KOPT-K1 (cell line): ENCODE results near the gene PPP1R3E.

Source experiments
- H3K27ac ChIP-seq: fragments of 200-600 bp; sonication (generic); 2 replicates; pipeline ENCODE4 v1.5.1; 2016; ENCODE audit warnings: antibody characterized with exemption, mild to moderate bottlenecking, low read depth, low read length; ENCODE audit not compliant: poor library complexity, severe bottlenecking
- H3K36me3 ChIP-seq: fragments of 200-600 bp; sonication (generic); 2 replicates; pipeline ENCODE4 v1.5.1; 2017; ENCODE audit warnings: antibody characterized with exemption, mild to moderate bottlenecking, low read length, moderate library complexity; ENCODE audit not compliant: insufficient read depth
- H3K9me3 ChIP-seq: fragments of 200-600 bp; sonication (generic); 2 replicates; pipeline ENCODE4 v1.5.1; 2017; ENCODE audit warnings: antibody characterized with exemption, low read length, mild to moderate bottlenecking; ENCODE audit not compliant: insufficient read depth, poor library complexity, severe bottlenecking

PPP1R3E gene

DNA sequence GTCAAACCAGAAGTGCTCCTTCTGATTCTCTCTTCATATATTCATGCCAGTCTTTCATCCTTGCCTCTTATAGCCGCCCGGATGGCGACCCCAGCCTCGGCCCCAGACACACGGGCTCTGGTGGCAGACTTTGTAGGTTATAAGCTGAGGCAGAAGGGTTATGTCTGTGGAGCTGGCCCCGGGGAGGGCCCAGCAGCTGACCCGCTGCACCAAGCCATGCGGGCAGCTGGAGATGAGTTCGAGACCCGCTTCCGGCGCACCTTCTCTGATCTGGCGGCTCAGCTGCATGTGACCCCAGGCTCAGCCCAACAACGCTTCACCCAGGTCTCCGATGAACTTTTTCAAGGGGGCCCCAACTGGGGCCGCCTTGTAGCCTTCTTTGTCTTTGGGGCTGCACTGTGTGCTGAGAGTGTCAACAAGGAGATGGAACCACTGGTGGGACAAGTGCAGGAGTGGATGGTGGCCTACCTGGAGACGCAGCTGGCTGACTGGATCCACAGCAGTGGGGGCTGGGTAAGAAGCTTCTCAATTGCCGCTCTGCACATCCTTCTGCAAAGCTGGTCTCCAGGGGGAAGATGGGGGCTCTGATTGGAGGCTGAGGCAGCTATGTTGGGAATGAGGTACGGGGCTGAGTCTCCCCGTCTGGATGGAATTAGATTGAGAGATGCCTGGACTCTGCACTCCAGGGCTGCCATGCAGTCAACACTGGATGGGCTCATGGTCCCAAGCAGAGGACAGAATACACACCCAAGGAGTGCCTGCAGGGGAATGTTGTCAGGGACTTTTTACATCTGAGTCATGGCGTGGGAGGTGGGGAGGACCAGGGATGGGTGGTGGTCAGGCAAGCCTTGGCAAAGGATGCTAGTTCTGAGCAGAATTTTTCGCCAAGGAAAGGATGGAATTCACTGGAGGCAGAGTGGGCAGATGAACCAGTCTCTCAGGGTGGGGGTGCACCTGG is 5.3 kb upstream of the PPP1R3E start:
- H3K27ac ChIP-seq, result no peak overlapping the region
- no peaks in the 10 kb centered on the region for H3K9me3 ChIP-seq
- no peaks in the 10 kb centered on the region for H3K36me3 ChIP-seq

DNA sequence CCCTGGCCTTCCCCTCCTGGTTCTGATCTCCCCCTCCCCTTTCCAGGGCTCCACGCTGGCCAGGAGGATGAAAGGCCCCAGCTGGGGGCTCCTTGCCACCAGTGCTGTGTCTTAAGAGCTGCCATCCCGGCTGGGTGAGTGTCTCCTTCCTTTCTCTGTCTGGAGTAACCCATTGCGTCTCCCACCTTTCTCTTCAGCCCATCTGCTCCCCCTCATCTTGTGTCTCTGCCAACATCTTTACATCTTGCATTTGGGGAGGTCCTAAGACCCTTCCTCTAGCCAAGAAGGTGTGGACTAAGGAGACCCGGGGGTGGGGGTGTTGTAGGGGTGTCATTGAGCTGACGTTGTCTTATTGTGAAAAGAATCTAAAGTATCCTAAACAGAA is 4.5 kb upstream of the PPP1R3E start:
- no peaks in the 10 kb centered on the region for H3K9me3 ChIP-seq
- H3K27ac ChIP-seq, result no peak overlapping the region
- H3K36me3 ChIP-seq, result no peaks in the 10 kb centered on the region

DNA sequence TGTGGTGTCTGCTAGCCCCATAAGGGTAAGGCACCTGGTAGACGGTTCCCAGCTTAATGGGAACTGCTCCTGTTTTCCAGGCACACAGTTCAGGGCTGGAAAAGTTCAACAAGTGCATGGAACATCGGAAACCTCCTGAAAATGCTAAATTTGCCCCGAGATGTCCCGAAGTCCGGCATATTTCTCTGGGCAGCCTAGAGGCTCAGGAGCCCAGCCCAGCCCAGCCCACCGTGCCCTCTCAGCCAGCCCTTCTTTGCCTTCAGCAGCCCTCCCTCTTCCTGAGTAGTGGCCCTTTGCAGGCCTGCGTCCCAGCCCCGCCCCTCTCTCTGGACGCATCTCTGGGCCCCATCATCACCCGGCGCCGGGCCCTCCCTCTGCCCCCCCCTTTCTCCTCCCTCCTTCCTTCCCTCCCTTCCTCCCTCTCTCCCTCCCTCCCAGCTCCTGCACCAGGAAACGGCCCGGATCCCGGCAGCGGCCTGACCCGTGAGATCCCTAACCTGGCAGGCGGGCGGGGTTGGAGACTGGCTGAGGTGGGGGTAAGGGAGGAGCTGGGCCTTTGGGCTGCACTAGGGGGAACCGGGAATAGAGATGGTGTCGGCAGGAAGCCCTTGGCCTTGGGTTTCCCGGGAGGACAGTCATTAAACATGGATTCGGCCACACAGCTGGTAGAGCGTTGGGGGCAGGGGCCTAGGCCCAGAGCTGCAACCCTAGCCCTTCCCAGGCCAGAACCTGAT is 3.9 kb upstream of the PPP1R3E start, which contains the start of gene BCL2L2:
TSS of gene BCL2L2 (plus strand) at position 422 of the 734 bp plus-strand sequence. CDS start 935 bp downstream, outside the sequence.
- H3K27ac ChIP-seq, result no peak within 1 kb of the TSS

DNA sequence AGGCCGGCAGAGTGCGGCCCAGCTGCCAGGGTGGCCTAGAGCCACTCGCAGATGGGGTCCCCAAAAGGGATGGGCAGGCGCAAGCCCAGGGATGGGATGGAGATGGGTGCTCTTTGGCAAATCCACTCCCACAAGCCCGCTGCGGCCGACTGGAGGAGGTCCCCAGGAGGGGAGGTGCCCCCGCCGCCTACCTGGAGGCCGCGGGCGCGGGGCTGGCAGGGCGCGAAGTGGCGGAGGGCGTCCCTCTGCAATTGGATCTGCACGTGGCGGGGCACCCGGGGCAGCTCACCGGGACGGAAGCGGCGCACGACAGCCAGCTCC is 730 bp downstream of the PPP1R3E start:
- Histone ChIP-seq H3K36me3 (peaks cover 28% of the 10 kb centered on the region), H3K9me3 (no peaks in the 10 kb centered on the region), H3K27ac (peak overlapping the region; percentile 82)

More for the DNA sequence above, 3.9 kb upstream of the PPP1R3E start, which contains the start of gene BCL2L2:
- no peaks in the 10 kb centered on the region for H3K36me3 ChIP-seq
- no peaks in the 10 kb centered on the region for H3K9me3 ChIP-seq

DNA sequence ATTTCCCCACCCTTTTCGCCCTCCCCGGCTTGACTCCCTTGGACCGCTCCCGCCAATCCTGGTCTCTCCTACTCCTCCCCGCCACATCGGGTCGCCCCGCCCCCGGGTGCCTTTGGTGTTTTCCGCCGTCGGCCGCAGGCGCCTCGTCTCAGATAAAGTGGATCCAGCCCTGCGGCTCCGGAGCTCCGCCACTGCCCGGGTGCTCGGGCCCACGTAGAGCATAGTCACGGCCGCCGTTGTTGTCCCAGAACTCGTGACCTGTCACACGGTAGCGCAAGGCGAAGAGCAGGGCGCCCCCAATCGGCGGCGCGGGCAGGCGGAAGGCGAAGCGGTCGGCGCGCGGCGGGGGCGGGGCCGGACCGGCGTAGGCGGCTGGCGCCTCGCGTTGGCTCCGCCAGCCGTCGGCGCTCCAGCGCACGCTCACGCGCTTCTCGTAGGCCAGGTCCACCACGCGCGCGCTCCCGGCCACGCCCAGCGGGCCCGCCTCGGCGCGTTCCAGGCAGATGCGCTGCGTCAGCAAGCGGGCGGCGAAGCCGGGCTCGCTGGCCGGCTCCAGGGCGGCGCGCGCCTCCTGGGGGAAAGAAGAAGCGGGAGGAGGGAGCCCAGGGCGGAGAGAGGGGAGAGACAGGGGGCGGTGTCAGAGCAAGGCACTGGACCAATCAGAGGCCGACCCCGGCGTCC is 1.2 kb downstream of the PPP1R3E start:
- H3K9me3 ChIP-seq, result no peaks in the 10 kb centered on the region
- H3K36me3 ChIP-seq, result peaks cover 32% of the 10 kb centered on the region
- peak overlapping the region; percentile 82 for H3K27ac ChIP-seq

DNA sequence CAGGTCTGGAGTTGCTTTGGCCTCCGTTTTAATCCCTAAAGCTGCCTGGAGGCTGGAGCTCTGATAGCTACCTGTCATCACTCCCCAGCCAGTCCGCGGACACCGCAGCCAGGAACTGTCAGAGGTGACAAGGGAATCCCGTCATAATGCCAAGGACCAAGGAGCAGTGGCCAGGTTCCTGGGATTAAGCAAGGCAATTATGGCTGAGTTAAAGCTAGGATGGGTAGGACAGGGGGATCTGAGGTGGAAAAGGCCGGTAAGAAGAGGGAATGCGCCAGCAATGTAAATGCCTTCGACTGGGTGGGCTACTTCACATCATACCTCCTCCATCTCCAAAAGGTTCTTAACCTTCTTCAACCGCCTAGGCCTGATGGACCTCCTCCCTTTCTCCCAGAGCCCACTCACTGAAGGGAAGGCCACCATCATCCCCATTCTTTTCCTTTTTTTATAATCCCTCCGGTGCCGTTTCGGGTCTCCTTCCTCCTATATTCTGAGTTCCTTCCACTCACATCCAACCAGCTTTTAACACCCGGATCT is 1.9 kb downstream of the PPP1R3E start:
- no peaks in the 10 kb centered on the region for H3K9me3 ChIP-seq
- peaks cover 35% of the 10 kb centered on the region for H3K36me3 ChIP-seq
- H3K27ac ChIP-seq, result peak overlapping the region; percentile 82

DNA sequence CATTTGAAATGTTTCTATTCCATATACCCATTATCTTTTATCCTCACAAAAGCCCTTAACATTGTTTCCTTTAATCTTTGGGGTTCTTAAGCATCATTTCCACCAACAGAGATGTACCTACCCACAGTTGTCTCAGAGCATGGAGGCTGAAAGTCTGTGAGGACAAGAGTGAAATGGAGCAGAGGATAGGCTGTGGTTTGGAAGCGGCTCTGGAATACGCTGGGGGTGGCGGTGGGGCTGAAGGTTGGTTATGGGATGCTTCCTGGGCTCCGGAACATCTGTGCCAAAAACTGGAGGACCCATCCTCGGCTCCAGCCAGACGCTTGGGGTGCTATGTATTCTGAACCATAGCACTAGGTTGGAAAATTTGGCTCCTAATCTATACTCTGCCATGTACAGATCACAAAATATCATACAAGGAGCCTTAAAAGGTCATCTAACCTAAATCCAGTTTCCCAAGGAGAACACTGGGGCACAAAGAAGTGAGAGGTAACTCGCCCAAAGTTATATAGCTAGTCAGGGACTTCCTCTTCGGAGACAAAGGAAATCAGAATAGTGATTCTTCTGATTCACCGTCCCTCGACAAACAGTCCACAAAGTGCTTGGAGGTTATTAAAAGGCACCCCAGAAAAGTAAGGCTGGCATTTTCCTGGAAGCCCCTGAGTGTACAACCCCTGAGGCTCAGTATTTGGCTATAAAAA is 2.5 kb downstream of the PPP1R3E start:
- no peaks in the 10 kb centered on the region for H3K9me3 ChIP-seq
- peaks cover 35% of the 10 kb centered on the region for H3K36me3 ChIP-seq
- H3K27ac ChIP-seq, result peak overlapping the region; percentile 82

DNA sequence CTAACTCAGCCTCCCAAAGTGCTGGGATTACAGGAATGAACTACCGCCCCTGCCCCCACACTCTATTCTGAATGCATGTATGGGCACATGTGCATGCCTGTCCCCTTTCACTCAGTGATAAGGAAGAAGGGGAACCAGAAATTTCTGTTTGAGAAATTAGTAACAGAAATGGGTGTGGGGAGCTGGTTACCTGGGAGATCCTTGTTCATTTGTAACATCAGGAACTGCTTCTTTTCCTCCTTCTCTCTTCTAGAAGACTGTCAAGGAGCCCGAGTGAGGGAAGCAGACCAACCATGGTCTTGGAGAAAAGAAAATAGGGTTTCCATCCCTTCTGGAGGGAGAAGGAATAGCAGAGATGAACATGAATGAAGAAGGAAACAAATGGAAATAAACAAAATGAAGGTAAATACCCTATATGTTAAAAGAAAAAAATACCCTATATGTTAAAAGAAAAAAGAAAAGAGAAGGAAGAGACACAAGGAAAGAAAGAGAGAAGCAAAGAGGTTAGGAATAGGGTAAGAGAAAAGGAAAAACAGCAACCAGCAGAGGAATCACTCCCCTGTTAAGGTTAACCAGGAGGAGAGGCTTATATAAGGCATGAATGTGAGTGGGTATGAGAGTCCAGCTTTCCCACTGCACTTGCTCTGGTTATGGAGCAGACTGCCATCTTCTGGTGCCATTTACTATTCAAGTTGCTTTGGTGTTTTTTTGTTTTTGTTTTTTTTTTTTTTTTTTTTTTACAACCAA is 3.3 kb downstream of the PPP1R3E start:
- peaks cover 35% of the 10 kb centered on the region for H3K36me3 ChIP-seq
- no peak overlapping the region for H3K27ac ChIP-seq
- H3K9me3 ChIP-seq, result no peaks in the 10 kb centered on the region

DNA sequence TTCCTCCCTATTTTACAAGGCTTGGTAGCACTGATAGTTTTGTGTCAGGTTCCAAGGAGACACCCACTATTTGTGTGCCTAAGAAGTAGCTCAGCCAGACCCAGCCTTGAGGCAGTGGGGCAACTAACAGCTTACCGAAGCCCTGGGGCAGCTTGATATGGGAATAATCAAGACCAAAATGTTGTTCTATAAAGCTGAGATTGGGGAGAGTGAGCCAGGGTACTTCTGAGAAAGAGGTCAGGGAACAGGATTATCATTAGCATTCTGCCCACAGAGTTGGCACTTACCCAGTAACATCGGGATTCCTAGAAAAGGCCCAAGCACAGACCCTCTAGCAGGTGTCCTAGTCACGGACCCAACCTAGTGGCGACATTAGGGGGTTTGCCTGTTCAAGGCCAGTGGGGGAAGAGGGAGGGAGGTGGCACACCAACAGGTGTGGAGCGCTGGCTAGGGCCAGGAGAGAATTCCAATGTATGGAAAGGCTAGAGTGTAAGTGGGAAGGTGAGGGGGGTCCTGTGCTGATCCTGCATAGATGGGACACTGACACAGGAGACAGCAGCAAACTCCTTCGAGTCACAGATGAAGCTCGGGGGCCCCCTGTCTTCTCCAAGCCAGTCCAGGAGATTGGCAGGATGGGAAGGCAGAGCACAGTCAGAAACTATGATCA is 4.9 kb downstream of the PPP1R3E start:
- Histone ChIP-seq H3K36me3 (peaks cover 35% of the 10 kb centered on the region), H3K27ac (no peak overlapping the region), H3K9me3 (no peaks in the 10 kb centered on the region)

DNA sequence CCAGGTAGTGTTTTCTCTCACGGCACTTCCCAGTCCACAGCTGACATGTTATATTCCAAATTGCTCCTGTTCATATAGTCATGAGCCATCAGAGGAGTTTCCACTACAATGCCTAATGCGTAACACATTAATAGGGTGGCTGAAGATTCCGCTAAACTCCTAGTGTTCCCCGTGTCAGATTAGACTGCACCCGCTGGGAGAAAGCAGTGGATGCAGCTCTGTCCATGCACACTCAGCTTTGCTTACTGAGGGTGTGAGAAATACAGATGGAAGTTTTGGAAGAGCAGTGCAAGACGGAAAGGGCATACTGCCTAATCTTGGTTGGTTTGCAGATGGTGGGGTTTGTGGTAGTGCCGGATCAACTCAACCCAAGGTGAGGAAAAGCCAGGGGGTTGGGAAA is 5.6 kb downstream of the PPP1R3E start:
- Histone ChIP-seq H3K9me3 (no peaks in the 10 kb centered on the region), H3K36me3 (peaks cover 35% of the 10 kb centered on the region), H3K27ac (no peak overlapping the region)

DNA sequence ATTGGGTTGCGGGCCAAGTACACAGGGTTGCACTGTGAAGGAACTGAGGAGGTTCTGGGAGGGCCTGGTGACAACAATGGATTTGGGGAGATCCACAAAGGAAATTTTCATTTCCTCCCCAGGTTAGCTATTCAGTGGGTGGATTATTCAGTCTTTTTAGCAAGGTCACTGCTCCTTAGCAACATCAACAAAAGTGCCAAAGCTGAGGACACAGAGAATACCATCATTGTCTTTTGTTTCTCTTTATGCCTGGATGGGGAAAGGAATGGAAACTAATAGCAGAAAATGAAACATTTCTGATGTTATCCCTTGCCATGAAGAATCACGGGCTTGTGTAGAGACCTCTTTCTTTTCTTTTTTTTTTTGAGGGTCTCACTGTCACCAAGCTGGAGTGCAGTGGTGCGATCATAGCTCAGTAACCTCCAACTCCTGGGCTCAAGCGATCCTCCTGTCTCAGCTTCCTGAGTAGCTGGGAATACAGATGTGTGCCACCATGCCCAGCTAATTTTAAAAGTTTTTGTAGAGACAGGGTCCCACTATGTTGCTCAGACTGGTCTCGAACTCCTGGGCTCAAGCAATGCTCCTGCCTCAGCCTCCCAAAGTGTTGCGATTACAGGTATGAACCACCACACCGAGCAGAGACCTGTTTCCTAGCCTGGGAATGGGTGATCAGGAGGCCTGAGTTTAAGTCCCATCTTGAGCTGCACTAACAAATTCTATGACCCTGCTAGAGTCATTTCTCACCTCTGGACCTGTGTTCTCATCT is 6.5 kb downstream of the PPP1R3E start:
- H3K9me3 ChIP-seq, result no peaks in the 10 kb centered on the region

DNA sequence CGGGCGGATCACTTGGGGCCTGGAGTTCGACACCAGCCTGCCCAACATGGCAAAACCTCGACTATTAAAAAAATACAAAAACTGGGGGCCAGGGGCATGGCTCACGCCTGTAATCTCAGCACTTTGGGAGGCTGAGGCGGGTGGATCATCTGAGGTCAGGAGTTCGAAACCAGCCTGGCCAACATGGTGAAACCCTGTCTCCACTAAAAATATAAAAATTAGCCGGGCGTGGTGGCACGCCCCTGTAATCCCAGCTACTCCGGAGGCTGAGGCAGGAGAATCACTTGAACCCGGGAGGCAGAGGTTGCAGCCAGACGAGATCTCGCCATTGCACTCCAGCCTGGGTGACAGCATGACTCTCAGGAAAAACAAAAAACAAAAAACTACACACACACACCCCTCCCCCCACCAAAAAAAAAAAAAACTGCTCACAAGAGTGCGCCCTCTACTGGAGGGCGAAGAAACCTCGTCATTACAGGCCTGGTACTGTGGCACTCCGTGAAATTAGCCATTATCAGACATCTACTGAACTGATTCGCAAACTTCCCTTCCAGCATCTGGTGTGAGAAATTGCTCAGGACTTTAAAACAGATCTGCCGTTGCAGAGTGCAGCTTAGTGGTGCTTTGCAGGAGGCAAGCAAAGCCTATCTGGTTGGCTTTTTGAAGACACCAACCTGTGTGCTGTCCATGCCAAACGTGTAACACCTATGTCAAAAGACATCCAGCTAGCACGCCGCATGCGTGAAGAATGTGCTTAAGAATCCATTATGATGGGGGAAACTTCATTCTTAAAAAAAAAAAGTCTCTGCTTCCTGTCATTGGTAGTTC is 7.7 kb downstream of the PPP1R3E start:
- no peaks in the 10 kb centered on the region for H3K9me3 ChIP-seq
- H3K27ac ChIP-seq, result no peak overlapping the region
- peaks cover 35% of the 10 kb centered on the region for H3K36me3 ChIP-seq

More for the DNA sequence above, 6.5 kb downstream of the PPP1R3E start:
- Histone ChIP-seq H3K36me3 (peaks cover 35% of the 10 kb centered on the region), H3K27ac (no peak overlapping the region)
